Stimulated activated CD8-positive, alpha-beta memory T cell treated with anti-CD3 and anti-CD28 coated beads, Interleukin-12 subunit alpha, Interleukin-12 subunit beta, amount 100 ng/mL, for 24 hours (primary cell): ENCODE results near the gene APOBEC3C.
"Not testable (repeated sequence)": the region's sequence is repeated elsewhere in the genome, so short reads cannot be mapped to it uniquely, and the experiment has no call there.

ENCODE experiments used
- DNase-seq: peaks from one replicate; pipeline ENCODE4 v3.0.0-alpha.2; 2020; ENCODE audit errors: extremely low read depth

The APOBEC3C gene

DNA sequence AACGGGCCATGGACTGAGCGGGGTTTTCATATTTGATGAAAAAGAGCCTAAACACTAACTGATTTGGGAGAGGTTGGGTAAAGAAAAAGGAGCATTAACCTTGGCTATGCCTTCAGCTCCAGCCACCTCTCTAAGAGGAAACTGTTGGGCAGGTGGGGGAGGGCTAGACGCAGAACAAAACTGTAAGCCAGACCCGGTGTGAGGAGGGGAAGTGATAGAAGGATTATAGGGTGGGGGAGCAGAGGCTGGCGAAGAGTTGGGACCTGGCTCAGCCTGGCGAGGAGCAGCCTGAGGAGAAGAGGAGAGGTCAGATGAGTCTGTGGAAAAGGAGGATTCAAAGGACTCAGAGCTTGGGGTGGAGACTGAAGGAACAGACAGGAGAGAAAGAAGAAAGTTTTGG lies 47.2 kb downstream of the APOBEC3C start:
- not testable (repeated sequence) for DNase-seq

DNA sequence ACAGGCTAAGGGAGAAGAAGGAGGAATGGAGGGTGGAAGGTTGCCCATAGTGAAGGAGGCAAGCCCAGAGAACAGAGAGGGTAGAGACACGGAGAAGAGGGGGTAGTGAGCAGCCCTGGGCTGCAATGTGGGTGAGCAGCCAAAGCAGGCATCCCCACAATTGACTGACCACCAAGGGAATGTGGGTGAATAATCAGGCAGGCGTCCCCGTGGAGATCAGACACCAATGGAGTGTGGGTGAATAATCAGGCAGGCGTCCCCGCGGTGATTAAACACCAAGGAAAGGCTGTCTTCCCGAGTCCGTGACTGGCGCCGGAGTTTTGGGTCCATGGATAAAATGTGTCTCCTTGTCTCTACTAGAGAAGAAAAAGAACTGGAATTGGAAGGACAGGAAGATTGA lies 47.9 kb downstream of the APOBEC3C start:
- not testable (repeated sequence) for DNase-seq

DNA sequence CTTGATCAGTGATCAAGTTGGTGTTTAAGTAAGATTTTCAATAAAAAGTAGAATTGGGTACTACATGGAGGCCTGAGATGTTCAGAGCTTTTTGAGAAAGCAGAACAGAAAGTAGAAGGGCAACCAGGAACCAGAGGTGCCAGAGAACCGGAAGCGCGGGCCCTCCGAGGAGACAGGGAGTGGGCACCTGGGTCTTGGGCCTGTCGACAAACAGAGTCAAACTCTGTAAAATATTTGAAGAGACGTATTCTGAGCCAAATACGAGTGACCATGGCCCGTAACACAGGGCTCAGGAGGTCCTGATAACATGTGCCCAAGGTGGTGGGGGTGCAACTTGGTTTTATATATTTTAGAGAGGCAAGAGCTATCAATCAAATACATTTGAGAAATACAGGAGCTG lies 49.8 kb downstream of the APOBEC3C start:
- DNase-seq: not testable (repeated sequence)

DNA sequence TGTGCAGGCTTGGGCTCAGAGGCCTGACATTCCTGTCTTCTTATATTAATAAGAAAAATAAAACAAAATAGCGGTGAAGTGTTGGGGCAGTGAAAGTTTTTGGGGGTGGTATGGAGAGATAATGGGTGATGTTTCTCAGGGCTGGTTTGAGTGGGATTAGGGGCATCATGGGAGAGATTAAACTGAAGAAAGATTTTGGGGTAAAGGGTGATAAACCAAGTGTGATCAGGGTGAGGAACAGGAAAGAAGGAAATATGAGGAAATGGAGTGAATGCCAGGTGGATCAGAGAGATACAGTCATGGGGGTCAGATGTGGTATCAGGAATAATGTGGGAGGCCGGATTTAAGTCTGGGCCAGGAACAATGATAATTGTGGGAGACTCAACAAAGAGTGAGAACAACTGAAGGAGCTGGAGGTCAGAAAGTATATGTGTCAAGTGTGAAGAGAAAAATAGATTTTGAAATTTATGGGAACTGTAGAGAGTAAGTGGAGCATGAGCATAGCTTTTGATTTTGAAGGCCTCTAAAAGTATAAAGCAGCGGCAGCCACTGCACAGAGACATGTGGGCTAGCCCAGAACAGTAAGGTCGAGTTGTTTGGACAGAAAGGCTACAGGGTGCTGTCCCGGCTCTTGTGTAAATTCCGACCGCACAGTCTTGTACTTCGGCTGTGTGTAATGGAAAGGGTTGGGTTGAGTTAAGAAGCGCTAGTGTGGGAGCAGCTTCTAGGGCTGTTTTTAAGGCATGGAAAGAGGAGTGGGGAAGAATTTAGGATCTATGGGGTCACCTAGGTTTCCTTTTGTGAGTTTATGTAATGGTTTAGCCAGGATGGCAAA lies 52.6 kb downstream of the APOBEC3C start:
- not testable (repeated sequence) for DNase-seq

DNA sequence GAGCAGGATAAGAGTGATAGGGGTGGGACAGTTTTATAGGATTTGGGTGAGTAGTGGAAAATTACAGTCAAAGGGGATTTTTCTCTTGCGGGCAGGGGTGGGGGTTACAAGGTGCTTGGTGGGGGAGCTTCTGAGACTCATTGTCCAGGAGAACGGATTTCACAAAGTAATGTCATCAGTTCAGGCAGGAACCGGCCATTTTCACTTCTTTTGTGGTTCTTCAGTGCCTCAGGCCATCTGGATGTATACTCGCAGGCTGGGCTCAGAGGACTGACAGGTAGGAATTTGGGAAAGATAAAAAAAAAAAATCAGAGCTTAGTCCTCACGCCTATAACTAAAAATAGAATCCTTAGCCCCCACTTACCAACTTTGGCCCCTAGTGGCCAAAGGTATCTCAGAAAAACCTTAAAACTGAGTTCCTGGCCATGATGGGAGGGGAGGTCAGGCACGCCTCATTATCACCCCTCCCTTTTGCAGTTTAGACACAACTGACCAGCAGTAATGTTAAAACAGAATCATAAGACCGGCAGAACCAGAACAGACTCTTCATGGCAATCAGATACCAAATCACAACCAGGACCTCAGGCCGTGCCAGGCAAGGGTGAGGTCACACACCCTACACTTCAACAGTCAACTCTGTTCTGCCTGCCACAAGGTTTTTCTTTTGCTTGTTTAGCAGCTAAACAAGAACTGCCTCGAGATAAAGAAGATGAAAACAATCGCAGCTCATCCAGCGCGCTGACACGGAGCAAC lies 54.2 kb downstream of the APOBEC3C start:
- DNase-seq: no peak
